Mucosa of descending colon (tissue), 3 donors: ENCODE results near the gene HAPLN3. TPM values are rescaled to one million over a fixed set of nuclear protein-coding genes. Genes with fewer than 3 reads are reported as not detected.

ENCODE experiments used
- ATAC-seq: fragments of 200-7000 bp; cut with Tn5 transposase; one replicate; pipeline ENCODE4 v1.9.1; 2020; ENCODE audit warnings: mild to moderate bottlenecking, moderate library complexity
- DNase-seq, 3 donors: peaks; one replicate each; pipeline ENCODE4 v3.0.0-alpha.2; 2020
- H3K36me3 ChIP-seq: fragments of 200-600 bp; one replicate; pipeline ENCODE4 v1.8.0; 2021; ENCODE audit warnings: low read depth, mild to moderate bottlenecking
- H3K4me1 ChIP-seq: fragments of 200-600 bp; one replicate; pipeline ENCODE4 v1.8.0; 2021; ENCODE audit warnings: low read depth, mild to moderate bottlenecking
- H3K4me3 ChIP-seq: fragments of 200-600 bp; one replicate; pipeline ENCODE4 v1.8.0; 2021; ENCODE audit warnings: mild to moderate bottlenecking
- H3K9me3 ChIP-seq: fragments of 200-600 bp; one replicate; pipeline ENCODE4 v1.8.0; 2021; ENCODE audit warnings: mild to moderate bottlenecking
- CTCF ChIP-seq: fragments of 200-600 bp; IDR thresholded peaks from one replicate; pipeline ENCODE4 v1.8.0; 2022; ENCODE audit warnings: antibody characterized with exemption, mild to moderate bottlenecking
- intact Hi-C, 2 donors: fragments of 100-400 bp; cut with DNase I in 1 of 2; cut with micrococcal nuclease in 1 of 2; formaldehyde crosslinking; loops; one replicate each; pipeline versions ENCODE4 v1.11.0 to v1.11.1; 2022; cut with DNase I, micrococcal nuclease
- total RNA-seq, 3 donors: library from RNA; stranded (reverse); fragmentation: NEBNext Ultra II Directional in 2 of 3; extraction: Animal tissue kit (Norgen Biotek cat#: 25700) in 2 of 3; gene quantifications; one replicate each; pipeline versions ENCODE4 v1.2.1 to v1.2.4, GENCODE V29; 2021 to 2023
- donor health status: DM: no; HTN: no; CAD: no; lungs with moderate emphysema.
- donor health status: DM: no; HTN: no; CAD: no.
- donor health status: DM: no; HTN: yes; CAD: no.

Gene HAPLN3
- total RNA-seq, 3 donors from 2014 or later, result 2.7 to 6.7 (median 4.0) TPM

- ATAC-seq, result no peak
- no peak for DNase-seq
- H3K36me3 ChIP-seq, result no peaks in the 10 kb centered on the region
- H3K4me1 ChIP-seq, result no peaks in the 10 kb centered on the region
- H3K4me3 ChIP-seq, result no peak overlapping the region
- intact Hi-C loops, result no loop called here
- no peak for TF ChIP-seq CTCF
- H3K9me3 ChIP-seq, result no peaks in the 10 kb centered on the region
Measured at GRCh38 chr15:88865498-88866099, 29.7 kb downstream of the HAPLN3 start.

GRCh38 chr15:88864861-88865497, 30.4 kb downstream of the HAPLN3 start:
- H3K9me3 ChIP-seq, result no peaks in the 10 kb centered on the region
- H3K36me3 ChIP-seq, result no peaks in the 10 kb centered on the region
- ATAC-seq, result no peak
- no peaks in the 10 kb centered on the region for H3K4me1 ChIP-seq
- intact Hi-C loops, result no loop called here
- no peak for DNase-seq
- no peak for TF ChIP-seq CTCF
- H3K4me3 ChIP-seq, result no peak overlapping the region

- ATAC-seq, result no peak
- Histone ChIP-seq H3K9me3 (no peaks in the 10 kb centered on the region), H3K4me1 (no peaks in the 10 kb centered on the region), H3K4me3 (no peak overlapping the region), H3K36me3 (no peaks in the 10 kb centered on the region)
- intact Hi-C loops, result no loop called here
- DNase-seq, result no peak
- TF ChIP-seq CTCF, result no peak
Measured at GRCh38 chr15:88863412-88863811, 31.9 kb downstream of the HAPLN3 start.

- Histone ChIP-seq H3K36me3 (no peaks in the 10 kb centered on the region), H3K4me3 (no peak overlapping the region), H3K9me3 (no peaks in the 10 kb centered on the region), H3K4me1 (no peaks in the 10 kb centered on the region)
- no peak for DNase-seq
- TF ChIP-seq CTCF, result no peak
- ATAC-seq, result no peak
- intact Hi-C loops, result no loop called here
Measured at GRCh38 chr15:88860212-88860611, 35.1 kb downstream of the HAPLN3 start.

GRCh38 chr15:88859550-88859949, 35.8 kb downstream of the HAPLN3 start:
- intact Hi-C loops, result no loop called here
- H3K36me3 ChIP-seq, result no peaks in the 10 kb centered on the region
- DNase-seq (no peak), ATAC-seq (no peak)
- H3K4me1 ChIP-seq, result no peaks in the 10 kb centered on the region
- no peaks in the 10 kb centered on the region for H3K9me3 ChIP-seq
- TF ChIP-seq CTCF, result no peak
- H3K4me3 ChIP-seq, result no peak overlapping the region
